Prostate gland (tissue), 2 donors: ENCODE data around the gene RPN1.

Experiments
- CTCF ChIP-seq, 4 experiments: fragments of 200-600 bp in 2 of 4; fragments of 450-650 bp in 2 of 4; sonication (generic) in 2 of 4; IDR thresholded peaks; 1 replicate in 3 of 4; 2 replicates in 1 of 4; pipeline ENCODE4 v1.5.1; 2016 to 2019; ENCODE audit warnings: antibody characterized with exemption in 4 of 4, mild to moderate bottlenecking in 2 of 4, moderate library complexity in 2 of 4
- POLR2A ChIP-seq: fragments of 450-650 bp; IDR thresholded peaks from one replicate; pipeline ENCODE4 v1.6.1; 2016; ENCODE audit warnings: antibody characterized with exemption, mild to moderate bottlenecking

- TF ChIP-seq POLR2A (no peak), CTCF (IDR thresholded peaks at IDR 0.05) (no peak)
Measured at GRCh38 chr3:128576290-128576689, 74.3 kb downstream of the RPN1 start.
